ENCODE measurements around the gene CCDC85C. TPM values are rescaled to one million over a fixed set of nuclear protein-coding genes. Genes with fewer than 3 reads are reported as not detected.

CCDC85C gene
- total and polyA plus RNA-seq, 2 of the 4 experiments (the other 2 are of a cell fraction), result 16.0 to 19.0 TPM

- Histone ChIP-seq H3K4me3 (ENCODE audit: insufficient read depth, low read depth, low read length) (no peak overlapping the region), H3K9ac (ENCODE audit: low read depth, low read length) (no peak overlapping the region), H4K5ac (ENCODE audit: low read depth, low read length) (no peak overlapping the region), H4K20me1 (ENCODE audit: insufficient read depth, low read length) (peaks cover 24% of the 10 kb centered on the region), H3K14ac (replicated peaks; ENCODE audit: low read depth, low read length) (0 out of 2 replicates have a peak overlapping the region, but pooled peaks have one; percentile 17), H3K27me3 (ENCODE audit: control insufficient read depth, insufficient read depth, low read length) (no peaks in the 10 kb centered on the region), H3K56ac (ENCODE audit: extremely low read depth, insufficient read depth, low read length) (no peak overlapping the region), H2BK5ac (ENCODE audit: low read depth, low read length, poor library complexity, severe bottlenecking) (peak overlapping the region; percentile 94), H4K8ac (ENCODE audit: low read depth in 2 of 2, low read length in 2 of 2) (peak overlapping the region in 1 of 2 experiments; percentile 84; a peak in 1 of 4 replicates), H3K18ac (ENCODE audit: low read depth, low read length) (no peak overlapping the region), H3K23ac (ENCODE audit: low read depth, low read length) (no peak overlapping the region), H2BK20ac (ENCODE audit: low read depth, low read length) (no peak overlapping the region), H3K9me3 (ENCODE audit: control insufficient read depth, insufficient read depth, low read length) (no peaks in the 10 kb centered on the region), H3K4me1 (ENCODE audit: control insufficient read depth, insufficient read depth, low read length) (peaks cover 25% of the 10 kb centered on the region), H3K4ac (ENCODE audit: low read depth, low read length) (peak overlapping the region; percentile 99), H4K91ac (ENCODE audit: insufficient read depth, low read depth, low read length) (peak overlapping the region; percentile 96), H3K36me3 (ENCODE audit: control insufficient read depth, insufficient read depth, low read length) (no peaks in the 10 kb centered on the region), H3K27ac (ENCODE audit: insufficient read depth, low read length) (no peak overlapping the region), H3K9me1 (ENCODE audit: insufficient read depth, low read length) (peaks cover 26% of the 10 kb centered on the region), H2AK5ac (ENCODE audit: low read depth, low read length) (peak overlapping the region; percentile 100; the same call in 1 of the 2 replicates), H2BK120ac (ENCODE audit: low read depth, low read length) (peak overlapping the region; percentile 97; the same call in 1 of the 2 replicates), H2AK9ac (replicated peaks; ENCODE audit: low read depth, low read length, poor library complexity) (peak overlapping the region; percentile 97), H3K4me2 (ENCODE audit: low read depth, low read length) (no peak overlapping the region), H3K79me1 (ENCODE audit: low read depth in 1 of 2, low read length in 2 of 2) (peaks cover 42 to 79% of the 10 kb centered on the region in 2 experiments), H2AFZ (replicated peaks; ENCODE audit: low read length, poor library complexity) (peak overlapping the region; percentile 91), H2BK15ac (ENCODE audit: low read depth, low read length) (no peak overlapping the region; the same call in 1 of the 3 replicates)
- ATAC-seq (ENCODE audit: low read depth) (no peak), DNase-seq (no peak)
- ChIA-PET POLR2A (ENCODE audit: unreplicated experiment) (no interaction called here), CTCF (interaction anchor here (0.8 kb wide), 1 partner anchor 16 kb away, joined by 6 read pairs; no protein-coding TSS in a partner anchor)
- intact Hi-C loops (cut with micrococcal nuclease), result no loop called here
- in situ Hi-C loops (cut with MboI; ENCODE audit: low sequenced_read_pairs), result no loop called here
- dilution Hi-C loops (cut with HindIII; ENCODE audit: low sequenced_read_pairs, unreplicated experiment), result no loop called here
- WGBS, 2 experiments (ENCODE audit: extremely low coverage in 2 of 2, insufficient read length in 1 of 2), result 78% methylated on average over 3 of the region's 5 CpGs; no CpG with 5 or more reads in 1 of the 2 experiments
- no peak for TF ChIP-seq BHLHE40 (IDR thresholded peaks at IDR 0.05; ENCODE audit: low read depth, low read length)
- no TSS peak for BruUV-seq (replicated peaks)
Observed at GRCh38 chr14:99538733-99539132, 65.3 kb downstream of the CCDC85C start.
